PC-3 (cell line): ENCODE results near the gene PID1. TPM values are rescaled to one million over a fixed set of nuclear protein-coding genes. Genes with fewer than 3 reads are reported as not detected.
A peak's percentile ranks its signal among the peaks of the same experiment; 100 is the strongest.

Experiments
- ATAC-seq: fragments of 200-7000 bp; cut with Tn5 transposase; 2 replicates; pipeline ENCODE4 v1.9.1; 2020; ENCODE audit warnings: mild to moderate bottlenecking, moderate library complexity
- BruUV-seq: library from RNA; stranded (reverse); fragments of 400-500 nt; replicated peaks from 2 replicates; lab custom pipeline; 2021; lab: Mats Ljungman, UMichigan
- CTCF ChIA-PET: fragments of 300-600 bp; sonication (Branson Sonifier 250); formaldehyde crosslinking; loops from one replicate; lab custom pipeline; 2022; ENCODE audit warnings: antibody characterized with exemption; lab: Charles Lee
- POLR2A ChIA-PET: fragments of 300-600 bp; sonication (Branson Sonifier 250); formaldehyde crosslinking; loops from one replicate; lab custom pipeline; 2022; ENCODE audit warnings: antibody characterized with exemption; ENCODE audit not compliant: unreplicated experiment; lab: Charles Lee
- DNase-seq: peaks from one replicate; pipeline ENCODE4 v3.0.0-alpha.2; 2015
- H2AFZ ChIP-seq: fragments of 300-600 bp; sonication (generic); 2 replicates; pipeline ENCODE4 v1.6.0; 2016; ENCODE audit warnings: antibody characterized with exemption, low read length
- H3F3A ChIP-seq: fragments of 300-600 bp; sonication (generic); one replicate; pipeline ENCODE4 v1.6.0; 2017; ENCODE audit warnings: antibody characterized with exemption, low read length, control low read depth, mild to moderate bottlenecking; ENCODE audit not compliant: unreplicated experiment
- H3K27ac ChIP-seq: fragments of 300-600 bp; sonication (generic); 2 replicates; pipeline ENCODE4 v1.5.1; 2016; ENCODE audit warnings: mild to moderate bottlenecking, low read length
- H3K27me3 ChIP-seq: fragments of 300-600 bp; sonication (generic); 2 replicates; pipeline ENCODE4 v1.6.1; 2016; ENCODE audit warnings: low read length, mixed read lengths
- H3K36me3 ChIP-seq: fragments of 300-600 bp; sonication (generic); 2 replicates; pipeline ENCODE4 v1.6.1; 2016; ENCODE audit warnings: low read depth, mixed run types, low read length, mixed read lengths
- H3K4me1 ChIP-seq: fragments of 300-600 bp; sonication (generic); 2 replicates; pipeline ENCODE4 v1.5.1; 2016; ENCODE audit warnings: low read length; ENCODE audit not compliant: insufficient read depth
- H3K4me2 ChIP-seq: fragments of 300-600 bp; sonication (generic); 2 replicates; pipeline ENCODE4 v1.6.0; 2016; ENCODE audit warnings: low read length
- H3K4me3 ChIP-seq: fragments of 300-600 bp; sonication (generic); 2 replicates; pipeline ENCODE4 v1.5.1; 2016; ENCODE audit warnings: mild to moderate bottlenecking, low read length, mixed read lengths
- H3K79me2 ChIP-seq: fragments of 300-600 bp; sonication (generic); 2 replicates; pipeline ENCODE4 v1.6.1; 2017; ENCODE audit warnings: low read length, mixed read lengths
- H3K9ac ChIP-seq: fragments of 300-600 bp; sonication (generic); 2 replicates; pipeline ENCODE4 v1.6.0; 2016; ENCODE audit warnings: mild to moderate bottlenecking, low read length
- H3K9me2 ChIP-seq: fragments of 300-600 bp; sonication (generic); replicated peaks from 2 replicates; pipeline ENCODE4 v1.6.1; 2016; ENCODE audit warnings: mixed run types, low read length, mixed read lengths
- H3K9me3 ChIP-seq: fragments of 300-600 bp; sonication (generic); 2 replicates; pipeline ENCODE4 v1.6.1; 2016; ENCODE audit warnings: low read length, mixed read lengths
- H4K20me1 ChIP-seq: fragments of 300-600 bp; sonication (generic); 2 replicates; pipeline ENCODE4 v1.6.1; 2016; ENCODE audit warnings: low read length, mixed read lengths
- EZH2 ChIP-seq: fragments of 300-600 bp; sonication (generic); IDR thresholded peaks from one replicate; pipeline ENCODE4 v1.6.1; 2017; ENCODE audit warnings: antibody characterized with exemption, mild to moderate bottlenecking, low read length; ENCODE audit not compliant: unreplicated experiment
- EZH2phosphoT487 ChIP-seq: fragments of 300-600 bp; sonication (generic); IDR thresholded peaks from 2 replicates; pipeline ENCODE4 v1.6.1; 2018; ENCODE audit warnings: mild to moderate bottlenecking, antibody characterized with exemption, low read length, borderline replicate concordance
- intact Hi-C: fragments of 100-400 bp; cut with micrococcal nuclease; formaldehyde crosslinking; loops from 2 replicates; pipeline ENCODE4 v1.9.0; 2023
- total RNA-seq: library from RNA; depleted of rRNA; stranded (reverse); fragments of >200 nt; gene quantifications from 2 replicates; pipeline ENCODE4 v1.2.3, GENCODE V29; 2014
- TF ChIP-seq, protein P1 (sequence below): fragments of 300-600 bp; sonication (generic); conservative IDR thresholded peaks from 2 replicates; pipeline ENCODE4 v1.5.1; 2017; ENCODE audit warnings: antibody characterized with exemption, low read depth, mild to moderate bottlenecking, low read length

Gene PID1
- total RNA-seq, 1 experiment from 2014 or later: 0.84 TPM

DNA sequence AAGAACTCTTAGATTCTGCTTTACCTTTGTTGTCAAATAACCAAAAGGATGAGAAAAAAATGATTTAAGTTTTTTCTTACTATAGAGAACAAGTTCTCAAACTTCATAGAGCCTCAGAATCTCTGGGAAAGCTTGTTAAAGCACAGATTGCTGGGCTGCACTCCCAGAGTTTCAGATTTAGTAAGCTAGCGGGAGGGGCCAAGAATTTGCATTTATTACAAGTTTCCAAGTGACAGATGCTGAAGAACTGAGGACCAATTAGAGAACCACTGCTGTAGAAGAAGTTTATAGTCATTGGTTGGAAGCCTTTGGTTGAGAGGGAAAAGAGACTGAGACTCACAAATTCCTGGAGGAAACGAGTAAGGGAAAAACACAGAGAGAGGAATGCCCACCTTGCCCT lies 32.1 kb downstream of the PID1 start:
- H3K27me3 ChIP-seq: peaks cover 17% of the 10 kb centered on the region
- H3K27ac ChIP-seq: no peak overlapping the region
- no peak overlapping the region for H2AFZ ChIP-seq
- ChIA-PET POLR2A (no interaction called here), CTCF (no interaction called here)
- H3K9me2 ChIP-seq: no peaks in the 10 kb centered on the region
- ATAC-seq (no peak), DNase-seq (no peak)
- BruUV-seq: no TSS peak
- no peaks in the 10 kb centered on the region for H3F3A ChIP-seq
- no peaks in the 10 kb centered on the region for H3K79me2 ChIP-seq
- H3K4me1 ChIP-seq: no peaks in the 10 kb centered on the region
- no peak overlapping the region for H3K9ac ChIP-seq
- intact Hi-C loops: no loop called here
- no peak overlapping the region for H3K4me2 ChIP-seq
- no peak for TF ChIP-seq EZH2phosphoT487
- TF ChIP-seq EZH2: no peak
- TF ChIP-seq, protein P1, sequence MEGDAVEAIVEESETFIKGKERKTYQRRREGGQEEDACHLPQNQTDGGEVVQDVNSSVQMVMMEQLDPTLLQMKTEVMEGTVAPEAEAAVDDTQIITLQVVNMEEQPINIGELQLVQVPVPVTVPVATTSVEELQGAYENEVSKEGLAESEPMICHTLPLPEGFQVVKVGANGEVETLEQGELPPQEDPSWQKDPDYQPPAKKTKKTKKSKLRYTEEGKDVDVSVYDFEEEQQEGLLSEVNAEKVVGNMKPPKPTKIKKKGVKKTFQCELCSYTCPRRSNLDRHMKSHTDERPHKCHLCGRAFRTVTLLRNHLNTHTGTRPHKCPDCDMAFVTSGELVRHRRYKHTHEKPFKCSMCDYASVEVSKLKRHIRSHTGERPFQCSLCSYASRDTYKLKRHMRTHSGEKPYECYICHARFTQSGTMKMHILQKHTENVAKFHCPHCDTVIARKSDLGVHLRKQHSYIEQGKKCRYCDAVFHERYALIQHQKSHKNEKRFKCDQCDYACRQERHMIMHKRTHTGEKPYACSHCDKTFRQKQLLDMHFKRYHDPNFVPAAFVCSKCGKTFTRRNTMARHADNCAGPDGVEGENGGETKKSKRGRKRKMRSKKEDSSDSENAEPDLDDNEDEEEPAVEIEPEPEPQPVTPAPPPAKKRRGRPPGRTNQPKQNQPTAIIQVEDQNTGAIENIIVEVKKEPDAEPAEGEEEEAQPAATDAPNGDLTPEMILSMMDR: no peak
- H3K36me3 ChIP-seq: no peaks in the 10 kb centered on the region
- 0 out of 2 replicates have a peak, but pooled peaks cover 12% of the 10 kb centered on the region for H3K9me3 ChIP-seq
- no peak overlapping the region for H3K4me3 ChIP-seq
- no peaks in the 10 kb centered on the region for H4K20me1 ChIP-seq

DNA sequence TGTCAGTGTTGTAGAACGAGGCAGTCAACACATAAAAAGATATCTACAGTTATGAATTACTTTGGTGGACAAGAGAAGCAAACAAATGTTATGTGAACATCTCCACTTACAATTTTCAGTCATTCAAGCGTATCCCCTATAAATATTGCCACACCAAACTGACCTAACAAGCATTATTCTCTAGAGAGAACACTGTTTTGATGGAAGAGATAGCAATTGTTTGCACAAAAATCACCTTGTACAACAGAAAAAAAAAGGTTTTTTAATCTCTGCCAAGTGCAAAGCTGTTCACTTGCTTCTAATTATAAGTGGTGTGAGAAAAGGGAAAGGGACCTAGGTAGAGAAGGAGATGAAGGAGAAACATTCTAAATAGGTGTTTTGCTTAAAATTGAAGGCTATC lies 33.8 kb downstream of the PID1 start:
- Histone ChIP-seq H3K9me2 (no peaks in the 10 kb centered on the region), H3K36me3 (no peaks in the 10 kb centered on the region), H3K4me1 (no peaks in the 10 kb centered on the region), H3K27ac (no peak overlapping the region), H3K4me3 (no peak overlapping the region), H3F3A (no peaks in the 10 kb centered on the region), H2AFZ (no peak overlapping the region), H3K9ac (no peak overlapping the region), H4K20me1 (no peaks in the 10 kb centered on the region), H3K9me3 (0 out of 2 replicates have a peak, but pooled peaks cover 12% of the 10 kb centered on the region), H3K79me2 (no peaks in the 10 kb centered on the region), H3K27me3 (peaks cover 17% of the 10 kb centered on the region), H3K4me2 (no peak overlapping the region)
- no peak for TF ChIP-seq EZH2phosphoT487
- intact Hi-C loops: no loop called here
- no peak for DNase-seq
- ATAC-seq: no peak
- ChIA-PET CTCF (no interaction called here), POLR2A (no interaction called here)
- BruUV-seq: no TSS peak

DNA sequence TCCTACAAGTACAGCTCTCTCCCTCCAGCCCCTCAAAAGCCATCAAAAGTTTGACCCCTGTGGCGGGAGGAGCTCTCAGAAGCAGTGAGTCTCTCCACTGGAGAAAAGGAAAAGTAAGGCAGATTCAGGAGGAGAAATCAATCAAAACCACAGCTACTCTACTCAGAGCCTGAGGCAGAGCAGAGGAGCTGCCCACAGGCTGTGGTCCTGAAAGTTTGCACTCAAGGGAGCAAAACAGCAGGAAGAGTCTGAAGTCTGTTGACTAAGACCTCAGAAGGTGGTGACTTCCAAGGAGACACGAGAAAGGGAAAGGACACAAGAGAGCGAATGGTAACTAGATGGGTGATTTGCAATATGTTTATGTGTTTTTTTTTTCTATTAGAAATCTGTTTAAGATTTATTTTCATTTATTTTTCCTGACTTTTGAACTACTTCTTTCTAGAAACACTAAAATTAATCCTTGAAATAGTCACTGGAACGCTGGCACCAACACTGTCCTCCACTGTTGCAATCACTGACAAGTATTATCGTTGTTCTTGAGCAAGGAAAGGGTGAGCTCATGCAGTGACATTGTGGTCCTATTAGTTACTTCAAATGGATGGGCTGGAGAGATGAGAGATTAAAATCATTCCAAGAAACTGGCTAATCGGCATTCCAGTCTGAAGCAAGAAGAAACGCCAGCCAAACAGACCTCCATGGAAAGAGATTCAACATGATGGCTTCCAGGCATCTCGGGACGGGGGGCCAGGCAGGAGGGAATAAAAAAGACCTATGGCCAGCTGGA lies 35.8 kb downstream of the PID1 start:
- no peaks in the 10 kb centered on the region for H4K20me1 ChIP-seq
- no peak overlapping the region for H3K9ac ChIP-seq
- 0 out of 2 replicates have a peak, but pooled peaks cover 2% of the 10 kb centered on the region for H3K9me3 ChIP-seq
- no TSS peak for BruUV-seq
- H3K9me2 ChIP-seq: no peaks in the 10 kb centered on the region
- H3K79me2 ChIP-seq: no peaks in the 10 kb centered on the region
- TF ChIP-seq, protein P1: no peak
- TF ChIP-seq EZH2phosphoT487 (no peak), EZH2 (no peak)
- no peaks in the 10 kb centered on the region for H3K4me1 ChIP-seq
- H3K4me3 ChIP-seq: no peak overlapping the region
- peak; percentile 41 for DNase-seq
- ATAC-seq: no peak
- H3F3A ChIP-seq: no peaks in the 10 kb centered on the region
- ChIA-PET CTCF (no interaction called here), POLR2A (no interaction called here)
- no peak overlapping the region for H3K27ac ChIP-seq
- intact Hi-C loops: no loop called here
- no peak overlapping the region for H2AFZ ChIP-seq
- H3K36me3 ChIP-seq: no peaks in the 10 kb centered on the region
- H3K4me2 ChIP-seq: no peak overlapping the region
- peaks cover 17% of the 10 kb centered on the region for H3K27me3 ChIP-seq
